Suprapubic skin (tissue), 4 donors: ENCODE measurements around the gene PPP4R3B. TPM values are rescaled to one million over a fixed set of nuclear protein-coding genes. Genes with fewer than 3 reads are reported as not detected.

Experiments used
- DNase-seq, 2 donors: peaks; one replicate each; pipeline ENCODE4 v3.0.0-alpha.2; 2019; ENCODE audit warnings: low spot score in 2 of 2
- H3K27ac ChIP-seq: fragments of 200-600 bp; sonication (generic); one replicate; pipeline ENCODE4 v1.5.1; 2019
- H3K27me3 ChIP-seq: fragments of 200-600 bp; sonication (generic); one replicate; pipeline ENCODE4 v1.5.1; 2019
- H3K36me3 ChIP-seq: fragments of 200-600 bp; sonication (generic); one replicate; pipeline ENCODE4 v1.5.1; 2019
- H3K4me1 ChIP-seq: fragments of 200-600 bp; sonication (generic); one replicate; pipeline ENCODE4 v1.5.1; 2019
- H3K4me3 ChIP-seq: fragments of 200-600 bp; sonication (generic); one replicate; pipeline ENCODE4 v1.5.1; 2019; ENCODE audit warnings: mild to moderate bottlenecking
- H3K9me3 ChIP-seq: fragments of 200-600 bp; sonication (generic); one replicate; pipeline ENCODE4 v1.5.1; 2019
- EP300 ChIP-seq: sonication (generic); formaldehyde crosslinking; IDR thresholded peaks from one replicate; pipeline ENCODE4 v1.6.1; 2017; ENCODE audit warnings: antibody characterized with exemption
- POLR2A ChIP-seq, 2 donors: fragments of 450-650 bp; IDR thresholded peaks; one replicate each; pipeline ENCODE4 v1.6.1; 2017; ENCODE audit warnings: antibody characterized with exemption in 2 of 2, mild to moderate bottlenecking in 2 of 2, moderate library complexity in 2 of 2
- POLR2AphosphoS5 ChIP-seq, 3 donors: sonication (generic); formaldehyde crosslinking; IDR thresholded peaks; one replicate each; pipeline ENCODE4 v1.6.1; 2017; ENCODE audit warnings: antibody characterized with exemption in 3 of 3
- WGBS: methylation state at CpG from one replicate; pipeline ENCODE4 v1.1.5; 2018; 5-methylcytosine and 5-hydroxymethylcytosine counted together
- total RNA-seq, 4 donors: library from RNA; depleted of rRNA; stranded (reverse); fragments of >200 nt; gene quantifications; one replicate each; pipeline ENCODE4 v1.1.0, GENCODE V29; 2016
- TF ChIP-seq, protein P1 (sequence below), 2 donors: fragments of 200-600 bp in 1 of 2; fragments of 450-650 bp in 1 of 2; sonication (generic) in 1 of 2; IDR thresholded peaks; one replicate each; pipeline ENCODE4 v1.5.1; 2016 to 2019; ENCODE audit warnings: antibody characterized with exemption in 2 of 2, mild to moderate bottlenecking in 1 of 2, moderate library complexity in 1 of 2

Gene PPP4R3B
- total RNA-seq, 4 donors from 2014 or later = 46.6 to 69.2 (median 65.4) TPM

GRCh38 chr2:55616551-55617174, 759 bp downstream of the PPP4R3B start:
- no peak for TF ChIP-seq POLR2AphosphoS5 (IDR thresholded peaks at IDR 0.05)
- TF ChIP-seq EP300 = no peak
- TF ChIP-seq, protein P1, sequence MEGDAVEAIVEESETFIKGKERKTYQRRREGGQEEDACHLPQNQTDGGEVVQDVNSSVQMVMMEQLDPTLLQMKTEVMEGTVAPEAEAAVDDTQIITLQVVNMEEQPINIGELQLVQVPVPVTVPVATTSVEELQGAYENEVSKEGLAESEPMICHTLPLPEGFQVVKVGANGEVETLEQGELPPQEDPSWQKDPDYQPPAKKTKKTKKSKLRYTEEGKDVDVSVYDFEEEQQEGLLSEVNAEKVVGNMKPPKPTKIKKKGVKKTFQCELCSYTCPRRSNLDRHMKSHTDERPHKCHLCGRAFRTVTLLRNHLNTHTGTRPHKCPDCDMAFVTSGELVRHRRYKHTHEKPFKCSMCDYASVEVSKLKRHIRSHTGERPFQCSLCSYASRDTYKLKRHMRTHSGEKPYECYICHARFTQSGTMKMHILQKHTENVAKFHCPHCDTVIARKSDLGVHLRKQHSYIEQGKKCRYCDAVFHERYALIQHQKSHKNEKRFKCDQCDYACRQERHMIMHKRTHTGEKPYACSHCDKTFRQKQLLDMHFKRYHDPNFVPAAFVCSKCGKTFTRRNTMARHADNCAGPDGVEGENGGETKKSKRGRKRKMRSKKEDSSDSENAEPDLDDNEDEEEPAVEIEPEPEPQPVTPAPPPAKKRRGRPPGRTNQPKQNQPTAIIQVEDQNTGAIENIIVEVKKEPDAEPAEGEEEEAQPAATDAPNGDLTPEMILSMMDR (IDR thresholded peaks at IDR 0.05) = no peak
- no peak for TF ChIP-seq POLR2A (IDR thresholded peaks at IDR 0.05)
- no peak for DNase-seq
- peak overlapping the region; percentile 99 for H3K27ac ChIP-seq
- H3K36me3 ChIP-seq = peaks cover 18% of the 10 kb centered on the region
- H3K9me3 ChIP-seq = no peaks in the 10 kb centered on the region
- H3K4me1 ChIP-seq = peaks cover 43% of the 10 kb centered on the region
- no peaks in the 10 kb centered on the region for H3K27me3 ChIP-seq
- WGBS = 0% methylated on average over 24 of the region's 24 CpGs
- peak overlapping the region; percentile 100 for H3K4me3 ChIP-seq

- no peak for DNase-seq
- no peak overlapping the region for H3K27ac ChIP-seq
- 91% methylated on average over 1 of the region's 1 CpG for WGBS
- peaks cover 22% of the 10 kb centered on the region for H3K4me1 ChIP-seq
- H3K36me3 ChIP-seq = peaks cover 27% of the 10 kb centered on the region
- H3K9me3 ChIP-seq = no peaks in the 10 kb centered on the region
- no peak overlapping the region for H3K4me3 ChIP-seq
- H3K27me3 ChIP-seq = no peaks in the 10 kb centered on the region
- TF ChIP-seq POLR2A (IDR thresholded peaks at IDR 0.05) (no peak), POLR2AphosphoS5 (IDR thresholded peaks at IDR 0.05) (no peak), EP300 (no peak)
- TF ChIP-seq, protein P1 (IDR thresholded peaks at IDR 0.05) = no peak
Observed at GRCh38 chr2:55611997-55612396, 5.4 kb downstream of the PPP4R3B start.

DNA sequence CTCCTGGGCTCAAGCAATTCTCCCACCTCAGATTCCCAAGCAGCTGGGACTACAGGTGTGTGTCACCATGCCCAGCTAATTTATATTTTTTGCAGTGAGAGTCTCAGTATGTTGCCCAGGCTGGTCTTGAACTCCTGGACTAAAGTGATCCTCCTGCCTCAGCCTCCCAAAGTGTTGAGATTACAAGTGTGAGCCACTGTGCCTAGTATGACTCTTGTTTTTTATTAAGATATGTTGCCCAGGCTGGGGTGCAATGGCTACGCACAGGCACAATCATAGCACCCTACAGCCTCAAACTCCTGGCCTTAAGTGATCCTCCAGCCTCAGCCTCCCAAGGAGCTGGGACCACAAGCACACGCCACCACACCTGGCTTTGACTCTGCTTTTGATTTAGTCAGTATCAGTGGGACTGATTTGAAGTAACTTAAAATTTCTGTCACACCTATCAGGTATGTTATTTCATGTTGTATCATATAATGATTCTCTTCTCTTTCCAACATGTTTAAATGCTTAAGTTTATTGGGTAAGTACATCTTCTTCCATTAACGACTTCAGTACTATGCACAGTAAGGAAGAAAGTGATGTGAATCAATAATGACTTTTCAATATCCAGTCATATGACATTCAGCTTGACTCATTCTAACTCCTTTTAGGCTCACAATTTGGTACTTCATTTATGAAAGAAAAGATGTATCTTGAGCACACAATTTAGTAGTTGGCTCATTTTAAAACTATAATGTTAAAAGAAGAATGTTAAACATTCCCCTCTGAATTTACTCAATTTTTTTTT, 6.3 kb downstream of the PPP4R3B start:
- no peak overlapping the region for H3K4me3 ChIP-seq
- TF ChIP-seq POLR2AphosphoS5 (IDR thresholded peaks at IDR 0.05) (no peak), POLR2A (IDR thresholded peaks at IDR 0.05) (no peak), EP300 (no peak)
- TF ChIP-seq, protein P1 (IDR thresholded peaks at IDR 0.05) = no peak
- no peaks in the 10 kb centered on the region for H3K9me3 ChIP-seq
- DNase-seq = no peak
- H3K27ac ChIP-seq = no peak overlapping the region
- peaks cover 18% of the 10 kb centered on the region for H3K4me1 ChIP-seq
- 96% methylated on average over 3 of the region's 3 CpGs for WGBS
- H3K27me3 ChIP-seq = no peaks in the 10 kb centered on the region
- H3K36me3 ChIP-seq = peaks cover 27% of the 10 kb centered on the region

GRCh38 chr2:55609938-55610578, 7.4 kb downstream of the PPP4R3B start:
- Histone ChIP-seq H3K36me3 (peaks cover 26% of the 10 kb centered on the region), H3K27me3 (no peaks in the 10 kb centered on the region), H3K9me3 (no peaks in the 10 kb centered on the region), H3K4me3 (no peak overlapping the region), H3K27ac (no peak overlapping the region), H3K4me1 (peaks cover 7% of the 10 kb centered on the region)
- 73% methylated on average over 1 of the region's 1 CpG for WGBS
- TF ChIP-seq EP300 (no peak), POLR2AphosphoS5 (IDR thresholded peaks at IDR 0.05) (no peak)
- DNase-seq = no peak

- no peaks in the 10 kb centered on the region for H3K27me3 ChIP-seq
- DNase-seq = no peak
- 74% methylated on average over 8 of the region's 8 CpGs for WGBS
- no peak for TF ChIP-seq EP300
- no peak for TF ChIP-seq POLR2AphosphoS5 (IDR thresholded peaks at IDR 0.05)
- TF ChIP-seq, protein P1 (IDR thresholded peaks at IDR 0.05) = no peak
- no peak for TF ChIP-seq POLR2A (IDR thresholded peaks at IDR 0.05)
- no peak overlapping the region for H3K4me3 ChIP-seq
- H3K27ac ChIP-seq = no peak overlapping the region
- peaks cover 8% of the 10 kb centered on the region for H3K4me1 ChIP-seq
- H3K9me3 ChIP-seq = no peaks in the 10 kb centered on the region
- peaks cover 23% of the 10 kb centered on the region for H3K36me3 ChIP-seq
Observed at GRCh38 chr2:55609193-55609794, 8.1 kb downstream of the PPP4R3B start.
